GM19328 (cell line): ENCODE results near the gene DYNLT2B.
"Not testable (repeated sequence)": the region's sequence is repeated elsewhere in the genome, so short reads cannot be mapped to it uniquely, and the experiment has no call there.

ENCODE experiments used
- ATAC-seq: cut with Tn5 transposase; IDR thresholded peaks from one replicate; pipeline ENCODE4 v1.9.1; 2021; ENCODE audit warnings: mild to moderate bottlenecking, moderate library complexity; ENCODE audit not compliant: unreplicated experiment

The DYNLT2B gene

DNA sequence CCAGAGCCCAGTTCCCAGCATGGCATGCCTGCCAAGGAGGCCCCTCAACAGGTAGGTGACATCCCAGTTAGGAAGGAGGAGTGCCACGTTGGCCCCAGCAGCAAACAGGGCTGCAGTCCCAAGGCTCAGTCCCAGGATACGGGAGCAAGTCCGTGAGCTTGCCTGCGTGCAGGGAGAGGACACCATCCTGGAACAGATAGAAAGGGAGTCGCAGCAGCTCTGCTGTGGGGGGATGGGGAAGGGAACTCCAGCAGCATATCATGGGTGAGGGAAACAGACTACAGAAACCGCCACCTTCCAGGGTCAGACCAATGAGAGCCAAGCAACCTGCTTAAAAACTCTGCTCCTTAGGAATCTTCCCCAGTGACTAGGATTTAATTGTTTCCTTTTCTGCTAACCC lies 9.4 kb upstream of the DYNLT2B start:
- no peak for ATAC-seq

DNA sequence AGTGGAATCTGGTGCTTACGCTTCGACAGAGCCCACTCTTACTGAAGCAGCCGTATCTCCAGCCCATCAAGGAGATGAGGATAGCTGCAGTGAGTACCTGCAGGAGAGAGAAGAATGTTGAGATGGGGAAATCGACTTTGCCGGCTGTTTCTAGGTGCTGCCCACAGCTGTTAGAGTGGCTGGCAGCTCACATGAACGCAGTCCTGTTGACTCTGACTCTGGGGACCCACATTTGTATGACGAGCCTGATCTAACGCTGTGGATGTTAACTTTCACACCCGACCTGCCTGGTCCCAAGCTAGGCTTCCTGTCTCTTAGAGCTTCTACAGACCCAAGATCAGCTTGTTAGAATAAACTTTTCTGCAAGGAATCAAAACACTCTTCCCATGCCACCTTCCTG lies 8.9 kb upstream of the DYNLT2B start:
- no peak for ATAC-seq

DNA sequence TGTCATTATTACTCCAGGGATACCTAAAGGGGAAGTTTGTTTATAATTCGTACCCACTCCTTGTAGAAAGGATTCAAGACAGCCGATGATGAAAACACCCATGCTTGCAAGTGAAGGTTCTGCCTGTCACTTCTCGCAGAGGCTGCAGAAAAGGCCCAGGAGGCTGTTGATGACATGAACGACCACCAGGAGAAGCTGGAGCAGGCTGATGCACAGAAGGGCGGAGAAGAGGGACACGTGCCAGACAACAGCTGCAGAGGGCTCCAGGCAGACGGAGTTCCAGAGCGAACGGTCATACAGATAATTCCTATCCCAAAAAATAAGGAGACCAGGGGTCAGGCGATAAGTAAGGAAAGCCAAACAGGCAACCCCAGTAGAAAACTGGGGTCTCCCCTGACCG lies 5.7 kb upstream of the DYNLT2B start:
- no peak for ATAC-seq

- ATAC-seq: no peak
Measured at GRCh38 chr3:196323016-196323415, 5.0 kb upstream of the DYNLT2B start.

DNA sequence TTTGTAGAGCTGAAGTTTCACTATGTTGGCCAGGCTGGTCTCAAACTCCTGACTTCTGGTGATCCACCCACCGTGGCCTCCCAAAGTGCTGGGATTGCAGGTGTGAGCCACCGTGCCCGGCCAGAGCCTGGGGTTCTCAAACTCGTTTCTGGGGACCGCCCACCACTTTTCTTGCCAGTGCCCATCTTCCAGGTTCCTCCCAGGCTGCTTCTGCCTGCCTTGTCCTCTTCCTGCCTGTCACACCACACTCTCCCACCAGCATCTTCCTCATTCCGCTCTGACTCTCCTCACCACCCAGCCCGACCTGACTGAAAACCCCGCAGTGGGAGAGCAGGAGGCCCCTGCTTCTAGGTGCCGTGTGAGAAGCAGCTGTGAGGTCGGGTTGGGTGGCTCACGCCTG lies 3.1 kb upstream of the DYNLT2B start:
- ATAC-seq: no peak

DNA sequence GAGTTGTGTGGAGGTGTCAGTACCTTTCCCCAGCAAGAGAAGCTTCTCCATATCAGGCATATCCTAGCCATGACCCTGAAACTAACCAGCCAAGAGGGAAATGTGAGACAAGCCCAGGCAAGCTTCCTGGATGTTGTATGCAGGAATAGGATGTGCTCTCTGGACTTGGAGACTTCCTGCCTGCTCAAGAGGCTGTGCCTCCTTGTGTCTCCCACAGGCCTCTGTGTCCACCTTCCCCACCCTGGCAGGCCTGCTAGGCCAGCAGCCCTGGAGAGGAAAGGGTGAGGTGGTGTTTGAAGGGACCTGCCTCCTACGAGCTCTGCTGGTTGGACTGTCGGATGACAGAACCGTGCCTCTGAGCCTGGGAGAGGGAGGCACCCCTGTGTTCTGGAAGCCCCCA lies 2.1 kb upstream of the DYNLT2B start:
- ATAC-seq: no peak

GRCh38 chr3:196316799-196317686 lies 997 bp downstream of the DYNLT2B start:
- not testable (repeated sequence) for ATAC-seq

GRCh38 chr3:196315821-196316220 lies 2.2 kb downstream of the DYNLT2B start:
- no peak for ATAC-seq

- no peak for ATAC-seq
Measured at GRCh38 chr3:196314597-196314996, 3.4 kb downstream of the DYNLT2B start.

DNA sequence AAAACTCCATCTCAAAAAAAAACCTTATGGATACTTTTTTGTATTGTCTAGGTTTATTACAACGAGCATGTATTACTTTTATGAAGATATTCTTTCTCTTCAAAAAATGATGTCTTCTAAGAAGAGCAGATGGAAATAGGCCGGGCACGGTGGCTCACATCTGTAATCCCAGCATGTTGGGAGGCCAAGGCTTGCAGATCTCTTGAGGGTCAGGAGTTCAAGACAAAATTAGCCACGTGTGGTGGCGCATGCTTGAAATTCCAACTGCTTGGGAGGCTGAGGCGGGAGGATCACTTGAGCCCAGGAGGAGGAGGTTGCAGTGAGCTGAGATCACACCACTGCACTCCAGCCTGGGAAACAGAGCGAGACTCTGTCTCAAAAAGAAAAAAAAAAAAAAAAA lies 4.0 kb downstream of the DYNLT2B start:
- ATAC-seq: not testable (repeated sequence)

DNA sequence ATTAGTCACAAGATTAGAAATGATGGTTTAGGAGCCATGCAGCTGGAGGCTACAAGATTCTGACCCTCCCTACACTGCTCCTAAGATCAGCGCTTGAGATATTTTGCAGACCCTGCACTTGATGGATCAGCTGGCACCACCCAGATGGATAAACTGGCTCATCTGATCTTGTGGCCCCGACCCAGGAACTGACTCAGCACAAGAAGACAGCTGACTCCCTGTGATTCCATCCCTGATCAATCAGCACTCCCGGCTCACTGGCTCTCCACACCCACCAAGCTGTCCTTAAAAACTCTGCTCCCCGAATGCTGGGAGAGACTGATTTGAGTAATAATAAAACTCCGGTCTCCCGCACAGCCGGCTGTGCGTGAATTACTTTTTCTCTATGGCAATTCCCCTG lies 15.1 kb downstream of the DYNLT2B start:
- not testable (repeated sequence) for ATAC-seq

- ATAC-seq: not testable (repeated sequence)
Measured at GRCh38 chr3:196302551-196302950, 15.5 kb downstream of the DYNLT2B start.

GRCh38 chr3:196298521-196298920 lies 19.5 kb downstream of the DYNLT2B start:
- no peak for ATAC-seq

GRCh38 chr3:196292286-196292923 lies 25.6 kb downstream of the DYNLT2B start:
- ATAC-seq: no peak

- no peak for ATAC-seq
Measured at GRCh38 chr3:196288141-196288460, 29.9 kb downstream of the DYNLT2B start.

DNA sequence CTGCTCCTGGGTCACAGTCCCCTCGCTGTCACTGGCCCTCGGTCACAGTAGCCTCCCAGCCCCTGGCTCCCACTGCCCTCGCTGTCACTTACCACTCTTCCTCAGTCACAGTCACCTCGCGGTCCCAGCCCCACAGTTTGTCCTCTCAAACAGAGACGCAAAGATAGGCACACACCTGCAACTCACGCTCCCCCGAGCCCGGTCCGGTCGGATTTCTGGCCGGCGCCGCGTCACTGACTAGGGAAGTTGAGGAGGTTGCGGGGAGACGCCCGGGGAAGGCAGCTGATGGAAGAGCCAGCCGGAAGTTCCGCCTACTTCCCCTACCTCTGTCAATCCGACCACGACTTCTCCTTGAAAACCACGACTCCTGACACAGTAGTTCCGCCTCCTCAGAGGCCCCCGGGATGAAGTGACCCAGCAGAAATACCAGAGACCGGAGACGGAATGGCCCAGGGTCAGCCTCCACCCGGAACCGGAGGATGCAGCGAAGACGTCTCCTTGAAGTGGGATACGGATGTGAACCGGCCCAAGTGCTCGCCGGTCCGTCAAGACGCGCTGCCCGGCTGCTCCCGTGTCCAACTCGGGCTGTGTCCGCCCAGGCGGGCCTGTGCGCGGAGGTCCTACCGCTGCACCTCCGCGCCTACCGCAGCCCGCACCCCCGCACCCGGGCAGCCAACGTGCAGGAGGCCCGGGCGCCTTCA lies 30.4 kb downstream of the DYNLT2B start, which contains the start of gene PCYT1A:
TSS of gene PCYT1A (minus strand) at position 287 of the 701 bp plus-strand sequence. CDS start 17,195 bp downstream, outside the sequence.
- peak; percentile 85 for ATAC-seq

- ATAC-seq: no peak
Measured at GRCh38 chr3:196287090-196287439, 31.0 kb downstream of the DYNLT2B start.

DNA sequence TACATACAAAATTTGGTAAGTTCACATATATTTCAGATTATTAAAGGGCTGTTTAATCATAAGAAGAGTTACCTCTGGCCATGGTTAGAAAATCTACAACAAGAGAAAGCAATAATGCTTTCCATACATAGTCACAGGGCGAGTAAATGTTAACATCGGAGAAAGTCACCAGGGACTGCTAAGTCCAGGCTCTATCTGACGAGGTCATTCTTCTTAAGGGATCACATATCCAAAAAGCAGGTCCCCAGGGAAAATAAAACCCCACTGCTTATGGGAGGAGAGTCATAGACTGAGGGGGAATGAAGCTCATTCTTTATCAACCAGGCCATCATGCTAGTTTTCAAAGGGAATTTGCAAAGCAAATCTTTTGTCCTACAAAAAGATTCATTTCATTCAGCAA lies 33.6 kb downstream of the DYNLT2B start:
- no peak for ATAC-seq

DNA sequence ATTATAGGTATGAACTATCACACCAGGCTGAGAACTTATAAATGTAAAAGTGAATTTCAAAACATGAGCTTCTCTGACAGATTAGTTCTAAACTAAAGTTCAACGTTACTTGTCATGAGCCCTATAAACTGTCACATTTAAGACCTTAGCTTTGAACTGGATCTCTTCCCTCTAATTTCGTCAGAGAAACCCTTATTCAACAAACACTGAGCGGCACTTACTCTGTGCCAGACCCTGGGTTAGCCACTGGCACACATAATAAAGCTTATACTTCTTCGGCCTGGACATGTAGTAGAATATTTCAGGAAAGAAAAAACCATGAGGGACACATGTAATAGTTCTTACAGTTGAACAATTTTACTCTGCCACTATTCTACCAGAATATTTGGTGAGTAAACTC lies 36.1 kb downstream of the DYNLT2B start:
- no peak for ATAC-seq

GRCh38 chr3:196280689-196281440 lies 37.2 kb downstream of the DYNLT2B start:
- no peak for ATAC-seq

DNA sequence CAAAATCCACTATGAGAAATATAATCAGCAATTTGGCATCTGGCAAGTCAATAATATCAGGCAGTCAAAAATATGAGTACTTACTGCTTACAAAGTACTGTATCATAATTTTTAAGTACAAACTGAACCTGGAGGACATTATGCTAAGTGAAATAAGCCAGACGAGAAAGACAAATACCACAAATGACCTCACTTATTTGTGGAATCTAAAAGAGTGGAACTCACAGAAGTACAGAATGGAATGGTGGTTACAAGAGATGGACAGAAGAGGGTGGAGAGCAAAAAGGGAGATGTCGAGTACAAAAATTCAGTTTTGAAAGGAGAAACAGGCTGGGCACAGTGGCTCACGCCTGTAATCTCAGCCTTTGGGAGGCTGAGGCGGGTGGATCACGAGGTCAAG lies 42.9 kb downstream of the DYNLT2B start:
- ATAC-seq: peak; percentile 7
